GM12874 (cell line): ENCODE data around the gene SRP72.

Experiments used
- TF ChIP-seq, protein P1 (sequence below): IDR thresholded peaks from 2 replicates; pipeline ENCODE4 v1.5.1; 2011; ENCODE audit warnings: low read depth, mild to moderate bottlenecking, control low read depth, low read length, moderate library complexity; ENCODE audit not compliant: insufficient read depth

Gene SRP72

DNA sequence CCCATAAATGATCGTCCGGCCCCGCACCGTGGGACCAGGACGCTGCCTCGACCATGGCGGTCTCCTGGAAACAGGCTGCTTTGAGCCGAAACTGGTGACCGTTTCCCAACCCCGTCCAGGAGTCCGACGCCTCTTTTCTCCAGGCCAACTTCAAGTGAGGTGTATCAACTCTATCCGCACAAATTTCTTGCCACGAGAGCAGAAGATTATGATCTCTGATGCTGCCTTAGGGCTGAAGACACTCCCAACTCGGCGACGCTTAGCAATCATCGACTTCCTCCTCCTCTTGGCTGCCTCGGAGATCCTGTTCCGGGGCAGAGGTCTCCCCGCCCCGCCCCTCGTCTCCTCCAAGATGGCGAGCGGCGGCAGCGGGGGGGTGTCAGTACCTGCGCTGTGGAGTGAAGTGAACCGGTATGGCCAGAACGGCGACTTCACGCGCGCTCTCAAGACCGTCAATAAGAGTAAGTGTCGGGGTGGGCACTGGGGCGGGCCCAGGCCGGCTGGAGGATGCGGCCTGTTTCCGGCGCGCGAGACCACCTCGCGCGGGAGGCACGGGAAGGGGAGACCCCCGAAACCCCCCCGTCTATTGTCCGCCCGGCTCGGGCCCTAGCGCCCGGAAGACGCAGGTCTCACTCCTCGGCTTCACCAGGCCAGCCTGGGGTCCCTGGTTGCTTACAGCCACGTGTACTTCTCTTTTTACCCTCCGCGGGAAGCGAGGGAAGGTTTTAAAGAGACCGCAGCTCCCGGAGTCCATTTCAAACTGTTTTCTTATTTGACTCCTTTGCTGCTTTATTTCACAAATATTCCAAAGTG, at the start of gene SRP72:
SRP72 (plus strand) TSS at position 334 of the 813 bp plus-strand sequence; CDS start at position 353, 19 bp downstream.
- TF ChIP-seq, protein P1, sequence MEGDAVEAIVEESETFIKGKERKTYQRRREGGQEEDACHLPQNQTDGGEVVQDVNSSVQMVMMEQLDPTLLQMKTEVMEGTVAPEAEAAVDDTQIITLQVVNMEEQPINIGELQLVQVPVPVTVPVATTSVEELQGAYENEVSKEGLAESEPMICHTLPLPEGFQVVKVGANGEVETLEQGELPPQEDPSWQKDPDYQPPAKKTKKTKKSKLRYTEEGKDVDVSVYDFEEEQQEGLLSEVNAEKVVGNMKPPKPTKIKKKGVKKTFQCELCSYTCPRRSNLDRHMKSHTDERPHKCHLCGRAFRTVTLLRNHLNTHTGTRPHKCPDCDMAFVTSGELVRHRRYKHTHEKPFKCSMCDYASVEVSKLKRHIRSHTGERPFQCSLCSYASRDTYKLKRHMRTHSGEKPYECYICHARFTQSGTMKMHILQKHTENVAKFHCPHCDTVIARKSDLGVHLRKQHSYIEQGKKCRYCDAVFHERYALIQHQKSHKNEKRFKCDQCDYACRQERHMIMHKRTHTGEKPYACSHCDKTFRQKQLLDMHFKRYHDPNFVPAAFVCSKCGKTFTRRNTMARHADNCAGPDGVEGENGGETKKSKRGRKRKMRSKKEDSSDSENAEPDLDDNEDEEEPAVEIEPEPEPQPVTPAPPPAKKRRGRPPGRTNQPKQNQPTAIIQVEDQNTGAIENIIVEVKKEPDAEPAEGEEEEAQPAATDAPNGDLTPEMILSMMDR: no peak

- TF ChIP-seq, protein P1: no peak
Observed at GRCh38 chr4:56424176-56424575, 43.2 kb upstream of the SRP72 start.

DNA sequence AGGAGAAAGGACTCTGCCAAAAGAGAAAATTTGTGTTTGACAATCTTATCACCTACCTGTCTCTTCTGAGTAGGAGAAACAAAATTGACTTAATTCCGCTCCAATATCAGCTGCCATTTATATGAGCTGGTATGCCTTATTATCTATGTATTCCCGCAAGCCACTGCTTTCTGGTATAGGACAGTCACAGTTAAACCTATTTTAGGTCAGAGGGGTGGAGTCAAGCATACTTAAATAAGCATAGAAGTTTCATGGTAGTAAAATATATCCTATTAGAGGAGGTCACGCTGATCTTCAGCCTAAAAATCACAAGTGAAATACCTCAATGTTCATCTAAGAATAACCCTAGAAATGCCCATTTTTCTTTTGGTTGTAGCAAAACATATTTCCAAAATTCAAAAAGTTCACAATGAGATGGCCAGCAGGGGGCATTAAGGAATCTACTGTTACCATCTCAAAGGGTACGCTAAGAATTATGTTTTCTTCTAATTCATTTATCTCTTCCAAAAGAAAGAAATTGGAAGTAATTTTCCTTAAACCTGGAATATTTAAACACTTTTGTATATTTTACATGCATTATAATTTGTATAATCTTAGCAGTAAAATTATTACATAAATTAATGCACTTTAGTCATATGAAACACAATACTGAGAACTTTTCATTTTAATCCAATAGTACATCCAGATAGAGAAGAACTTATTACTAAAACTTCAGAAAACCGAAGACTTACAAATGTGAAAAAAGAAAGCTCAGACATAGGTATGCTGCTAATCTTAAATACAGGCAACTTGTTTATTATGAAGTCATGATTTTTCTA, 42.5 kb upstream of the SRP72 start:
- TF ChIP-seq, protein P1: peak; percentile 47; the same call in 1 of the 2 replicates

DNA sequence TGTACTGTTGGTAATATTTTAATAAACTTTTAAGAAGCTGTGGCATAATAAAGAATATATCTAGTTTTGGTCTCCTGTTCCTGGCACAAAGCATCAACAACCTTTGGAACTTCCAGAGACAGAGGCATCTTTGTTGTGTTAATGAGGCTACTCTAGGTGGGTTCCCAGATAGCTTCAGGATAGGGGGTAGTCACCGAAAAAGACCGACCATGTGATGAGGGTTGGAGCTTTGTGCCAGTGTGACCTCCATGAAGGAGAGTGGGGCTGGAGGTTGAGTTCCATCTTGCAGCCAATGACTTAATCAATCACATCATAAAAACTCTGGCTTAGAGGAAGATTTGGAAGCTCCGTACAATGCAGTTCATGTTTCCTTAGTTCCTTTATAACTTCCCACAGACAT, 41.9 kb upstream of the SRP72 start:
- TF ChIP-seq, protein P1: no peak

GRCh38 chr4:56426273-56426672, 41.1 kb upstream of the SRP72 start:
- TF ChIP-seq, protein P1: no peak

DNA sequence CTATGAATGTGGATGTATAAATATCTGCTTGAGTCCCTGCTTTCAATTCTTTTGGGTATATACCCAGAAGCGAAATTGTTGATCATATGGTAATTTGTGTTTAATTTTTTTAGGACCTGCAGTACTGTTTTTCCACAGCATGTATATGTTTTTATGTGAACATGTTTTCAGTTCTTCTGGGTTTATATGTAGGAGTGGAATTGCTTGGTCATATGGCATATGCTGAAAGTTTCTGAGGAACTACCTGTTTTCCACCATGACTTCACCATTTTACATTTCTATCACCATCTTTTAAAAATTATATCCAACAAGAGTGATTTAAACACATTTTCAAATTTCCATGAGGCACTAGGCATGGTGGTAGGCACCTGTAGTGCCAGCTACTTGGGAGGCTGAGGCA, 40.2 kb upstream of the SRP72 start:
- TF ChIP-seq, protein P1: no peak

DNA sequence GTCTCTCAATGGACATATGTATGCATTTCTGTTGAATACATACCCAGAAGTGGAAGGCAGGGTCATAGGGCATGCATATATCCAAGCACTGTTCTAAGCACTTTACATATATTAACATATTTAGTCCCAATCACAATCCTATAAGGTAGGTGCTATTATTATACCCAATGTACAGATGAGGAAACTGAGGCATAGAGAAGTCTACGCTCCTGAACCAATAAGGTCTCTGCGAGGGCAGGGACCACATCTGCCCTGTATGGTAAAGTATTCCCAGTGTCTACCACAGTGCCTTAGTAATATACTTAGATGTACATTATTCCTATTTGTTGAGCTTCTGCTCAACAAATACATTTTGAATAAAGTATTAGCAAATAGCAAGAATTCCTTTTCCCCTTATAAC, 37.2 kb upstream of the SRP72 start:
- TF ChIP-seq, protein P1: no peak
